Stimulated activated naive B cell treated with anti-CD40 and anti-IgM and Interleukin-4, amounts not matched to agents 10 μg/mL and 1 μg/mL and 100 μg/mL, for 72 hours (primary cell): Measurements from ENCODE around the gene DHX32.

ENCODE experiments used
- ATAC-seq, 2 donors: fragments of 150-1000 bp; cut with Tn5 transposase; replicated peaks; 2 replicates each; pipeline ENCODE4 v1.10.0; 2021; ENCODE audit warnings: moderate library complexity in 1 of 2
- DNase-seq: peaks from one replicate; pipeline ENCODE4 v3.0.0; 2021
- H3K27ac Mint-ChIP-seq: one replicate; pipeline ENCODE4 v1.8.0; 2022; ENCODE audit warnings: mild to moderate bottlenecking, mixed read lengths
- H3K27me3 Mint-ChIP-seq, 2 donors: one replicate each; pipeline ENCODE4 v1.8.0; 2022; ENCODE audit warnings: mixed read lengths in 2 of 2
- H3K36me3 Mint-ChIP-seq, 2 donors: one replicate each; pipeline ENCODE4 v1.8.0; 2022; ENCODE audit warnings: mixed read lengths in 2 of 2, mild to moderate bottlenecking in 1 of 2
- H3K4me1 Mint-ChIP-seq, 2 donors: one replicate each; pipeline ENCODE4 v1.8.0; 2022; ENCODE audit warnings: mixed read lengths in 2 of 2, mild to moderate bottlenecking in 1 of 2
- H3K4me3 Mint-ChIP-seq, 2 donors: one replicate each; pipeline ENCODE4 v1.8.0; 2022; ENCODE audit warnings: mild to moderate bottlenecking in 2 of 2, mixed read lengths in 2 of 2, moderate library complexity in 1 of 2
- H3K9me3 Mint-ChIP-seq, 2 donors: one replicate each; pipeline ENCODE4 v1.8.0; 2022; ENCODE audit warnings: mixed read lengths in 2 of 2, mild to moderate bottlenecking in 1 of 2

The DHX32 gene

GRCh38 chr10:125846894-125847293 lies 34.2 kb downstream of the DHX32 start:
- Mint-ChIP-seq H3K4me3 (no peak overlapping the region), H3K9me3 (no peaks in the 10 kb centered on the region), H3K4me1 (no peaks in the 10 kb centered on the region), H3K27ac (no peak overlapping the region), H3K27me3 (no peaks in the 10 kb centered on the region), H3K36me3 (peaks cover 35 to 42% of the 10 kb centered on the region in 2 donors)
- DNase-seq: no peak
- ATAC-seq: no peak

GRCh38 chr10:125845617-125846016 lies 35.5 kb downstream of the DHX32 start:
- Mint-ChIP-seq H3K27me3 (no peaks in the 10 kb centered on the region), H3K4me3 (no peak overlapping the region), H3K4me1 (no peaks in the 10 kb centered on the region), H3K36me3 (peaks cover 30 to 38% of the 10 kb centered on the region in 2 donors), H3K27ac (no peak overlapping the region), H3K9me3 (no peaks in the 10 kb centered on the region)
- no peak for ATAC-seq
- no peak for DNase-seq

- no peak for ATAC-seq
- no peak overlapping the region for H3K4me3 Mint-ChIP-seq
- no peak overlapping the region for H3K27ac Mint-ChIP-seq
- no peak for DNase-seq
- H3K36me3 Mint-ChIP-seq: peaks cover 31 to 43% of the 10 kb centered on the region in 2 donors
- no peaks in the 10 kb centered on the region for H3K9me3 Mint-ChIP-seq
- no peaks in the 10 kb centered on the region for H3K27me3 Mint-ChIP-seq
- no peaks in the 10 kb centered on the region for H3K4me1 Mint-ChIP-seq
These were observed 36.3 kb downstream of the DHX32 start for GRCh38 chr10:125844751-125845221.

- DNase-seq (no peak), ATAC-seq (no peak)
- Mint-ChIP-seq H3K27me3 (no peaks in the 10 kb centered on the region), H3K36me3 (peaks cover 31 to 50% of the 10 kb centered on the region in 2 donors), H3K27ac (no peak overlapping the region), H3K4me3 (no peak overlapping the region), H3K4me1 (no peaks in the 10 kb centered on the region), H3K9me3 (no peaks in the 10 kb centered on the region)
These were observed 37.3 kb downstream of the DHX32 start for GRCh38 chr10:125843603-125844329.

- Mint-ChIP-seq H3K36me3 (peaks cover 34 to 51% of the 10 kb centered on the region in 2 donors), H3K27me3 (no peaks in the 10 kb centered on the region), H3K9me3 (no peaks in the 10 kb centered on the region)
These were observed 40.1 kb downstream of the DHX32 start for GRCh38 chr10:125840955-125841354.

GRCh38 chr10:125840406-125840805 lies 40.7 kb downstream of the DHX32 start:
- Mint-ChIP-seq H3K4me1 (peaks cover 0 to 2% of the 10 kb centered on the region in 2 donors), H3K27ac (peak overlapping the region; percentile 44), H3K36me3 (peaks cover 38 to 53% of the 10 kb centered on the region in 2 donors), H3K9me3 (no peaks in the 10 kb centered on the region), H3K4me3 (no peak overlapping the region), H3K27me3 (no peaks in the 10 kb centered on the region)
- ATAC-seq (no peak), DNase-seq (no peak)

More at GRCh38 chr10:125840955-125841354, 40.1 kb downstream of the DHX32 start:
- Mint-ChIP-seq H3K4me3 (no peak overlapping the region), H3K27ac (no peak overlapping the region), H3K4me1 (peaks cover 0 to 2% of the 10 kb centered on the region in 2 donors)
- no peak for DNase-seq
- no peak for ATAC-seq

GRCh38 chr10:125838802-125839575 lies 42.1 kb downstream of the DHX32 start:
- H3K27me3 Mint-ChIP-seq: no peaks in the 10 kb centered on the region
- DNase-seq: no peak
- H3K27ac Mint-ChIP-seq: no peak overlapping the region

GRCh38 chr10:125836746-125837145 lies 44.3 kb downstream of the DHX32 start:
- peaks cover 0 to 2% of the 10 kb centered on the region in 2 donors for H3K4me1 Mint-ChIP-seq
- DNase-seq (no peak), ATAC-seq (no peak)
- H3K36me3 Mint-ChIP-seq: peaks cover 38 to 61% of the 10 kb centered on the region in 2 donors
- no peaks in the 10 kb centered on the region for H3K9me3 Mint-ChIP-seq
- peak overlapping the region; percentile 67 for H3K27ac Mint-ChIP-seq
- no peak overlapping the region for H3K4me3 Mint-ChIP-seq
- H3K27me3 Mint-ChIP-seq: no peaks in the 10 kb centered on the region

More at GRCh38 chr10:125838802-125839575, 42.1 kb downstream of the DHX32 start:
- Mint-ChIP-seq H3K4me3 (no peak overlapping the region), H3K36me3 (peaks cover 43 to 59% of the 10 kb centered on the region in 2 donors), H3K4me1 (peaks cover 0 to 2% of the 10 kb centered on the region in 2 donors), H3K9me3 (no peaks in the 10 kb centered on the region)
- ATAC-seq: no peak

- H3K27me3 Mint-ChIP-seq: no peaks in the 10 kb centered on the region
- no peaks in the 10 kb centered on the region for H3K9me3 Mint-ChIP-seq
- H3K36me3 Mint-ChIP-seq: peaks cover 24 to 32% of the 10 kb centered on the region in 2 donors
- H3K4me1 Mint-ChIP-seq: peaks cover 8 to 22% of the 10 kb centered on the region in 2 donors
- H3K4me3 Mint-ChIP-seq: no peak overlapping the region
- H3K27ac Mint-ChIP-seq: no peak overlapping the region
- DNase-seq: no peak
- ATAC-seq: no peak
These were observed 52.8 kb downstream of the DHX32 start for GRCh38 chr10:125828311-125828710.

GRCh38 chr10:125827133-125827532 lies 54.0 kb downstream of the DHX32 start:
- H3K27ac Mint-ChIP-seq: no peak overlapping the region
- H3K4me3 Mint-ChIP-seq: no peak overlapping the region
- ATAC-seq: no peak
- H3K9me3 Mint-ChIP-seq: no peaks in the 10 kb centered on the region
- no peak for DNase-seq
- H3K27me3 Mint-ChIP-seq: no peaks in the 10 kb centered on the region
- peaks cover 8 to 25% of the 10 kb centered on the region in 2 donors for H3K4me1 Mint-ChIP-seq
- peaks cover 20 to 23% of the 10 kb centered on the region in 2 donors for H3K36me3 Mint-ChIP-seq

- Mint-ChIP-seq H3K27ac (no peak overlapping the region), H3K27me3 (no peaks in the 10 kb centered on the region), H3K4me3 (no peak overlapping the region), H3K9me3 (no peaks in the 10 kb centered on the region), H3K36me3 (peaks cover 15 to 21% of the 10 kb centered on the region in 2 donors), H3K4me1 (peaks cover 24 to 40% of the 10 kb centered on the region in 2 donors)
- DNase-seq (no peak), ATAC-seq (no peak)
These were observed 56.4 kb downstream of the DHX32 start for GRCh38 chr10:125824736-125825135.

GRCh38 chr10:125823663-125824251 lies 57.3 kb downstream of the DHX32 start:
- ATAC-seq: peak in 1 of 2 donors; percentile 6

GRCh38 chr10:125822878-125823662 lies 58.0 kb downstream of the DHX32 start, which contains the start of the genes BCCIP and UROS:
Gene BCCIP (plus strand): TSS chr10:125823546. CDS start chr10:125823558, 12 bp downstream.
Gene UROS (minus strand): TSS chr10:125823258. CDS start chr10:125816499, 6,759 bp downstream.
- Mint-ChIP-seq H3K9me3 (no peaks in the 10 kb centered on the region), H3K4me1 (peaks cover 18 to 36% of the 10 kb centered on the region in 2 donors), H3K27ac (peak within 1 kb of the TSS; percentile 88), H3K36me3 (peaks cover 7 to 11% of the 10 kb centered on the region in 2 donors), H3K4me3 (no peak within 1 kb of the TSS), H3K27me3 (no peaks in the 10 kb centered on the region)
- ATAC-seq: peak; percentile 86 to 87
- DNase-seq: peak; percentile 84

More at GRCh38 chr10:125823663-125824251, 57.3 kb downstream of the DHX32 start:
- Mint-ChIP-seq H3K4me3 (no peak overlapping the region), H3K36me3 (peaks cover 10 to 15% of the 10 kb centered on the region in 2 donors), H3K9me3 (no peaks in the 10 kb centered on the region), H3K27me3 (no peaks in the 10 kb centered on the region), H3K4me1 (peaks cover 20 to 40% of the 10 kb centered on the region in 2 donors), H3K27ac (no peak overlapping the region)
- no peak for DNase-seq
